ENCODE data around the gene KPTN. TPM values are rescaled to one million over a fixed set of nuclear protein-coding genes. Genes with fewer than 3 reads are reported as not detected.

KPTN gene
- total RNA-seq, 5 donors from 2014 or later (not counting 1 experiment from before 2014, with no cell fraction given), result 2.8 to 5.8 (median 5.4) TPM

GRCh38 chr19:47514151-47514868, 30.3 kb upstream of the KPTN start:
- Histone ChIP-seq H3K9me3 (no peaks in the 10 kb centered on the region), H3K36me3 (ENCODE audit: control insufficient read depth in 2 of 2, extremely low read depth in 1 of 2, insufficient read depth in 1 of 2, low read length in 1 of 2) (peaks cover 2 to 9% of the 10 kb centered on the region in 2 donors), H3K4me1 (ENCODE audit: control insufficient read depth in 1 of 2, extremely low read depth in 1 of 2, insufficient read depth in 2 of 2, low read length in 2 of 2) (peaks cover 39 to 86% of the 10 kb centered on the region in 2 experiments), H3K4me3 (ENCODE audit: control insufficient read depth in 1 of 2, extremely low read depth in 1 of 2, low read length in 1 of 2) (peak overlapping the region; percentile 94 to 99), H3K27me3 (replicated peaks in 1 of 2; ENCODE audit: control insufficient read depth in 2 of 2, extremely low read depth in 1 of 2, insufficient read depth in 2 of 2, low read length in 1 of 2) (no peaks in the 10 kb centered on the region), H3K27ac (ENCODE audit: low read length) (peak overlapping the region; percentile 92)
- ChIA-PET CTCF (interaction anchor here in 1 of 2 donors (0.7 to 1.0 kb wide), 2 partner anchors 86 to 270 kb away, joined by 3 to 4 read pairs; no protein-coding TSS in a partner anchor), POLR2A (interaction anchor here in 1 of 2 donors (0.5 kb wide), 2 partner anchors 93 to 1863 kb away, joined by 3 to 7 read pairs; no protein-coding TSS in a partner anchor)
- Mint-ChIP-seq H3K4me3 (peak overlapping the region; percentile 99), H3K9me3 (no peaks in the 10 kb centered on the region), H3K27ac (peak overlapping the region; percentile 97 to 98), H3K36me3 (peaks cover 3% of the 10 kb centered on the region), H3K27me3 (no peaks in the 10 kb centered on the region), H3K4me1 (peaks cover 90 to 95% (median 92%) of the 10 kb centered on the region in 3 donors)
- ATAC-seq (replicated peaks in 1 of 4), result no peak
- DNase-seq, result peak in 3 of 35 experiments; percentile 8 to 22 (median 10)
- WGBS (ENCODE audit: insufficient coverage), result 8% methylated on average over 40 of the region's 40 CpGs

GRCh38 chr19:47512948-47513319, 28.9 kb upstream of the KPTN start:
- Mint-ChIP-seq H3K27ac (peak overlapping the region; percentile 85 to 97), H3K4me3 (peak overlapping the region; percentile 99), H3K4me1 (peaks cover 82 to 87% (median 83%) of the 10 kb centered on the region in 3 donors), H3K27me3 (no peaks in the 10 kb centered on the region), H3K36me3 (peaks cover 3% of the 10 kb centered on the region), H3K9me3 (no peaks in the 10 kb centered on the region)
- peaks cover 30 to 79% of the 10 kb centered on the region in 2 experiments for H3K4me1 ChIP-seq (ENCODE audit: control insufficient read depth in 1 of 2, extremely low read depth in 1 of 2, insufficient read depth in 2 of 2, low read length in 2 of 2)
- H3K36me3 ChIP-seq (ENCODE audit: control insufficient read depth in 2 of 2, extremely low read depth in 1 of 2, insufficient read depth in 1 of 2, low read length in 1 of 2), result peaks cover 2 to 9% of the 10 kb centered on the region in 2 donors
- ATAC-seq (replicated peaks in 1 of 4) (no peak), DNase-seq (no peak)
- ChIA-PET CTCF (no interaction called here), POLR2A (no interaction called here)
- H3K4me3 ChIP-seq (ENCODE audit: control insufficient read depth in 1 of 2, extremely low read depth in 1 of 2, low read length in 1 of 2), result no peak overlapping the region
- 78% methylated on average over 8 of the region's 8 CpGs for WGBS (ENCODE audit: insufficient coverage)
- H3K27me3 ChIP-seq (replicated peaks in 1 of 2; ENCODE audit: control insufficient read depth in 2 of 2, extremely low read depth in 1 of 2, insufficient read depth in 2 of 2, low read length in 1 of 2), result no peaks in the 10 kb centered on the region
- H3K9me3 ChIP-seq, result no peaks in the 10 kb centered on the region
- no peak overlapping the region for H3K27ac ChIP-seq (ENCODE audit: low read length)

GRCh38 chr19:47512183-47512947, 28.3 kb upstream of the KPTN start:
- Mint-ChIP-seq H3K36me3 (peaks cover 3% of the 10 kb centered on the region), H3K4me1 (peaks cover 78 to 81% (median 79%) of the 10 kb centered on the region in 3 donors), H3K27me3 (no peaks in the 10 kb centered on the region), H3K4me3 (peak overlapping the region; percentile 99), H3K27ac (peak overlapping the region; percentile 85 to 97), H3K9me3 (no peaks in the 10 kb centered on the region)
- Histone ChIP-seq H3K4me1 (ENCODE audit: control insufficient read depth in 1 of 2, extremely low read depth in 1 of 2, insufficient read depth in 2 of 2, low read length in 2 of 2) (peaks cover 28 to 80% of the 10 kb centered on the region in 2 experiments), H3K36me3 (ENCODE audit: control insufficient read depth in 2 of 2, extremely low read depth in 1 of 2, insufficient read depth in 1 of 2, low read length in 1 of 2) (peaks cover 2 to 9% of the 10 kb centered on the region in 2 donors), H3K4me3 (ENCODE audit: control insufficient read depth in 1 of 2, extremely low read depth in 1 of 2, low read length in 1 of 2) (no peak overlapping the region), H3K27me3 (replicated peaks in 1 of 2; ENCODE audit: control insufficient read depth in 2 of 2, extremely low read depth in 1 of 2, insufficient read depth in 2 of 2, low read length in 1 of 2) (no peaks in the 10 kb centered on the region), H3K9me3 (no peaks in the 10 kb centered on the region), H3K27ac (ENCODE audit: low read length) (no peak overlapping the region)
- CTCF ChIA-PET, result no interaction called here
- POLR2A ChIA-PET, result no interaction called here
- no peak for DNase-seq
- WGBS (ENCODE audit: insufficient coverage), result 63% methylated on average over 11 of the region's 11 CpGs
- ATAC-seq (replicated peaks in 1 of 4), result no peak

- Mint-ChIP-seq H3K4me3 (peak overlapping the region; percentile 99), H3K4me1 (peaks cover 74% of the 10 kb centered on the region in 3 donors), H3K27ac (peak overlapping the region in 1 of 2 donors; percentile 44), H3K9me3 (no peaks in the 10 kb centered on the region), H3K27me3 (no peaks in the 10 kb centered on the region), H3K36me3 (peaks cover 3% of the 10 kb centered on the region)
- Histone ChIP-seq H3K36me3 (ENCODE audit: control insufficient read depth in 2 of 2, extremely low read depth in 1 of 2, insufficient read depth in 1 of 2, low read length in 1 of 2) (peaks cover 2 to 12% of the 10 kb centered on the region in 2 donors), H3K27ac (ENCODE audit: low read length) (no peak overlapping the region), H3K4me1 (ENCODE audit: control insufficient read depth in 1 of 2, extremely low read depth in 1 of 2, insufficient read depth in 2 of 2, low read length in 2 of 2) (peaks cover 24 to 77% of the 10 kb centered on the region in 2 experiments), H3K27me3 (replicated peaks in 1 of 2; ENCODE audit: control insufficient read depth in 2 of 2, extremely low read depth in 1 of 2, insufficient read depth in 2 of 2, low read length in 1 of 2) (no peaks in the 10 kb centered on the region), H3K9me3 (no peaks in the 10 kb centered on the region), H3K4me3 (ENCODE audit: control insufficient read depth in 1 of 2, extremely low read depth in 1 of 2, low read length in 1 of 2) (no peak overlapping the region)
- POLR2A ChIA-PET, result no interaction called here
- no peak for DNase-seq
- no peak for ATAC-seq (replicated peaks in 1 of 4)
- WGBS (ENCODE audit: insufficient coverage), result 90% methylated on average over 6 of the region's 7 CpGs
- CTCF ChIA-PET, result interaction anchor here in 1 of 2 donors (1.1 kb wide), 1 partner anchor 75 kb away, joined by 3 read pairs; no protein-coding TSS in a partner anchor
Observed at GRCh38 chr19:47511681-47512080, 27.7 kb upstream of the KPTN start.

GRCh38 chr19:47511128-47511517, 27.1 kb upstream of the KPTN start:
- Histone ChIP-seq H3K4me1 (ENCODE audit: control insufficient read depth in 1 of 2, extremely low read depth in 1 of 2, insufficient read depth in 2 of 2, low read length in 2 of 2) (peaks cover 19 to 74% of the 10 kb centered on the region in 2 experiments), H3K36me3 (ENCODE audit: control insufficient read depth in 2 of 2, extremely low read depth in 1 of 2, insufficient read depth in 1 of 2, low read length in 1 of 2) (peaks cover 7 to 18% of the 10 kb centered on the region in 2 donors), H3K27me3 (replicated peaks in 1 of 2; ENCODE audit: control insufficient read depth in 2 of 2, extremely low read depth in 1 of 2, insufficient read depth in 2 of 2, low read length in 1 of 2) (no peaks in the 10 kb centered on the region), H3K27ac (ENCODE audit: low read length) (no peak overlapping the region), H3K4me3 (ENCODE audit: control insufficient read depth in 1 of 2, extremely low read depth in 1 of 2, low read length in 1 of 2) (no peak overlapping the region), H3K9me3 (no peaks in the 10 kb centered on the region)
- Mint-ChIP-seq H3K27ac (no peak overlapping the region), H3K27me3 (no peaks in the 10 kb centered on the region), H3K4me3 (peak overlapping the region in 1 of 3 donors; percentile 15), H3K36me3 (peaks cover 3% of the 10 kb centered on the region), H3K9me3 (no peaks in the 10 kb centered on the region), H3K4me1 (peaks cover 69% of the 10 kb centered on the region in 3 donors)
- CTCF ChIA-PET, result interaction anchor here in 1 of 2 donors (1.1 kb wide), 1 partner anchor 75 kb away, joined by 3 read pairs; no protein-coding TSS in a partner anchor
- ATAC-seq (replicated peaks in 1 of 4), result no peak
- WGBS (ENCODE audit: insufficient coverage), result 100% methylated on average over 2 of the region's 6 CpGs
- POLR2A ChIA-PET, result no interaction called here
- DNase-seq, result no peak

GRCh38 chr19:47510516-47511127, 26.6 kb upstream of the KPTN start:
- Mint-ChIP-seq H3K36me3 (peaks cover 3% of the 10 kb centered on the region), H3K9me3 (no peaks in the 10 kb centered on the region), H3K4me1 (peaks cover 64% of the 10 kb centered on the region in 3 donors), H3K27me3 (no peaks in the 10 kb centered on the region), H3K4me3 (peak overlapping the region in 1 of 3 donors; percentile 15), H3K27ac (no peak overlapping the region)
- ChIA-PET POLR2A (interaction anchor here in 1 of 2 donors (0.6 kb wide), 1 partner anchor 22 kb away, joined by 3 read pairs; no protein-coding TSS in a partner anchor), CTCF (interaction anchor here (0.5 to 1.1 kb wide), 2 partner anchors 74 to 379 kb away, joined by 3 read pairs; no protein-coding TSS in a partner anchor)
- no peak overlapping the region for H3K4me3 ChIP-seq (ENCODE audit: control insufficient read depth in 1 of 2, extremely low read depth in 1 of 2, low read length in 1 of 2)
- ATAC-seq (replicated peaks in 1 of 4) (no peak), DNase-seq (no peak)
- 91% methylated on average over 10 of the region's 12 CpGs for WGBS (ENCODE audit: insufficient coverage)
- H3K27ac ChIP-seq (ENCODE audit: low read length), result no peak overlapping the region
- peaks cover 15 to 69% of the 10 kb centered on the region in 2 experiments for H3K4me1 ChIP-seq (ENCODE audit: control insufficient read depth in 1 of 2, extremely low read depth in 1 of 2, insufficient read depth in 2 of 2, low read length in 2 of 2)
- no peaks in the 10 kb centered on the region for H3K9me3 ChIP-seq
- H3K36me3 ChIP-seq (ENCODE audit: control insufficient read depth in 2 of 2, extremely low read depth in 1 of 2, insufficient read depth in 1 of 2, low read length in 1 of 2), result peaks cover 7 to 19% of the 10 kb centered on the region in 2 donors
- no peaks in the 10 kb centered on the region for H3K27me3 ChIP-seq (replicated peaks in 1 of 2; ENCODE audit: control insufficient read depth in 2 of 2, extremely low read depth in 1 of 2, insufficient read depth in 2 of 2, low read length in 1 of 2)

Measured in T-cell (primary cell).